Fibroblast of skin of left biceps (primary cell): ENCODE results near the gene CDC42SE2.
A peak's percentile ranks its signal among the peaks of the same experiment; 100 is the strongest.
"Not testable (repeated sequence)": the region's sequence is repeated elsewhere in the genome, so short reads cannot be mapped to it uniquely, and the experiment has no call there.

ENCODE experiments used
- DNase-seq, 2 experiments: peaks; one replicate each; pipeline ENCODE4 v3.0.0-alpha.2; 2013; ENCODE audit warnings: low read depth in 2 of 2

CDC42SE2 gene

GRCh38 chr5:131366428-131366827 lies 102.6 kb downstream of the CDC42SE2 start:
- DNase-seq = no peak

GRCh38 chr5:131367219-131367860 lies 103.5 kb downstream of the CDC42SE2 start:
- no peak for DNase-seq

- no peak for DNase-seq
Observed at GRCh38 chr5:131368866-131369265, 105.0 kb downstream of the CDC42SE2 start.

DNA sequence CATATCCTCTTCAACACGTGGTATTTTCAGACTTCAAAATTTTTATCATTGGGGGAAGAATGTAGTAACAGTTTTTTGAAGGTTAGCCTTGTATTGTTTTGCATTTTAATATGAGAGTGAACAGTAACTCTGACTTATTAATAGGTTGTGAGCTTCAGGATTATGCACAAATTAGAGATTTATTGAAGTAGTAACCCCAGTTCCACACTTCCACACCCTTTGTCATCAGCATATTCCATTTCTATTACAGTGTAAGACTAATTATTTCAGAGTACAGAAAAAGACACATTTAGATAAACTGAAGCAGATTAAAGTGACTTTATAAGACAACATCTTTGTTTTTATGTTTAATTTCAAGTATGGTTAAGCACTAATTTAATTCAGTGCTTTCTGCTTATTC lies 105.7 kb downstream of the CDC42SE2 start:
- no peak for DNase-seq

- DNase-seq = no peak
Observed at GRCh38 chr5:131371835-131372234, 108.0 kb downstream of the CDC42SE2 start.

DNA sequence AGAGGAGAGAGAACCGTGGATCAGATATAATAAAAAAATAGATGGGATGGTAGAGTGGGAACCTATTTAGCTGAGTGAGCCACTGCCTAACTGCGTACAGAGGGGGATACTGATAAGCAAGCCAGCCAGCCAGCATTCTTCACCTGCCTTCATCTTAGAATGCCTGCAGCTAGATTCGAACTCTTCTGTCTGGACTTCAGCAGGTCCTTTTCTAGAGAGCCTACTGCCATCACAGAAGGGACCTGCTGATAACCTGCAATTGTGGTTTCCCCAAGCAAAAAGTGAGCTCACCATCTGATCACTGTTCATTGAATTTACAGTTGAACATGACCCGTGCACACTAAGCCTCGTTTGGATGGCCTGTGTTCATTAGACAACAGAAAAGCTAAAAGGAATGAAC lies 109.4 kb downstream of the CDC42SE2 start:
- no peak for DNase-seq

- DNase-seq = no peak
Observed at GRCh38 chr5:131375351-131375750, 111.5 kb downstream of the CDC42SE2 start.

DNA sequence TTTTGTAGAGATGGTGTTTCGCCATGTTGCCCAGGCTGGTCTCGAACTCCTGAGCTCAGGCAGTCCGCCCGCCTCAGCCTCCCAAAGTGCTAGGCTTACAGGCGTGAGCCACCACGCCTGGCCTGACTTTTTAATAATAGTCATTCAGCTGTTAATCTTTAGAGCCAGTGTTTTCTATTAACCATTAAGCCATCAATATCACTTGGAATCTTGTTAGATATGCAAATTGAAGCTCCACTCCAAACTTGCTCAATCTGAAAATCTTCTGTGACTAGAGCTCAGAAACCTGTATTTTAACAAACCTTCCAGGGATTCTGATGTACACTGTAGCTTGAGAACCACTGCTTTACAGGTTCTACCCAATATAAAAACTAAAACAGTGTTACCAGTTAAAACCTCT lies 113.5 kb downstream of the CDC42SE2 start:
- no peak for DNase-seq

DNA sequence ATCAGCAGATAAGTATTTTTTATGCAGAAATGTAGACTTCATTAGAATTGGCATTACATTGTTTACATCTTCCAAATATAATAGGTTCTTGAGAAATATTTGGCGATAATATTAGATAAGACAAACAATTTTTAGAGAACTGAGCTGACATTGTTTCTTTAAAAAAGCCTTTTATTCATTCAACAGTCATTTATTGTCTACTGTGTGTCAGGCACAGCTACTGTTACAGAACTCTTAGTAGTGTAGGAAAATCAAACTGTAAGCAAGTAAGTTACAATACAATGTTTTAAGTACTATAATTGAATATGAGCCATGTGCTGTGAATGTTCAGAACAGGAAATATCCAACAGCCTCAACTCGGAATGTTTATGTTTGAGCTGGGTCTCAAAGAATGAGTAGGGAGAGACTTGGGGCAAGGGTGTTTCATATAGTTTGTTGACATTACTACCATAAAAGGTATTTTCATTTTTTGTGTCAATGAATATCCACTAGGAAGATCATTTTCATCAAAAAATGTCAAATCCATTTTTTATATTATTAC lies 114.0 kb downstream of the CDC42SE2 start:
- peak; percentile 11 to 14 for DNase-seq

GRCh38 chr5:131378721-131379541 lies 115.1 kb downstream of the CDC42SE2 start:
- DNase-seq = no peak

DNA sequence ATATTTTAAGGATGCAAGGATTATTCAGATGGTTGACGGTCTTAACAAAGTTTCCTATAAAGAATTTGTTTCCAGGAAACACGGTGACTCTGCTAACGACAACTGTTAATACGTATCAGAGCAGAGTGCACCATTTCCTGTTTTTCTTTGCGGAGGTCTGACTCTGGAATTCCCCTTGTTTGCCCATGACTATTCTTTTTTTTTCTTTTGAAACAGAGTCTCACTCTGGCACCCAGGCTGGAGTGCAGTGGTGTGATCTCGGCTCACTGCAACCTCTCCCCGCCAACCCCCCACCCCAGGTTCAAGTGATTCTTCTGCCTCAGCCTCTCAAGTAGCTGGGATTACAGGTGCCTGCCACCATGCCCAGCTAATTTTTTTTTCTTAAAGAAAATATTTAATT lies 115.9 kb downstream of the CDC42SE2 start:
- DNase-seq = no peak

DNA sequence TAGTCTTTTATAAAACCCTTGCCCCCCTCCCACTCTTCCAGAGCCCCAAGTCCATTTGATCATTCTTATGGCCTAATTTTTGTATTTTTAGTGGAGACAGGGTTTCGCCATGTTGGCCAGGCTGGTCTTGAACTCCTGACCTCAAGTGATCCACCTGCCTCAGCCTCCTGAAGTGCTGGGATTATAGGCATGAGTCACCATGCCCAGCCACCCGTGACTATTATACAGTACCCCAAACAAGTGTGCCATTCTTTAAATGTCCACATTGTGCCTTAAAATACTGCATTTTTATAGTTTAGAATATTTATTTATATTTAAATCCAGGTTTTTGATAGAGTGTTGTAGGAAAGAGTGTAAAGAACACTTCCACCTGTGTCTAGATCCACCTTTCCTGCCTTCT lies 116.4 kb downstream of the CDC42SE2 start:
- not testable (repeated sequence) for DNase-seq

GRCh38 chr5:131381021-131381420 lies 117.2 kb downstream of the CDC42SE2 start:
- no peak for DNase-seq

- no peak for DNase-seq
Observed at GRCh38 chr5:131381777-131382176, 117.9 kb downstream of the CDC42SE2 start.

GRCh38 chr5:131382407-131383395 lies 118.8 kb downstream of the CDC42SE2 start:
- DNase-seq = peak; percentile 8 to 10

GRCh38 chr5:131384173-131384572 lies 120.3 kb downstream of the CDC42SE2 start:
- DNase-seq = no peak

GRCh38 chr5:131384616-131385214 lies 120.9 kb downstream of the CDC42SE2 start:
- DNase-seq = no peak

DNA sequence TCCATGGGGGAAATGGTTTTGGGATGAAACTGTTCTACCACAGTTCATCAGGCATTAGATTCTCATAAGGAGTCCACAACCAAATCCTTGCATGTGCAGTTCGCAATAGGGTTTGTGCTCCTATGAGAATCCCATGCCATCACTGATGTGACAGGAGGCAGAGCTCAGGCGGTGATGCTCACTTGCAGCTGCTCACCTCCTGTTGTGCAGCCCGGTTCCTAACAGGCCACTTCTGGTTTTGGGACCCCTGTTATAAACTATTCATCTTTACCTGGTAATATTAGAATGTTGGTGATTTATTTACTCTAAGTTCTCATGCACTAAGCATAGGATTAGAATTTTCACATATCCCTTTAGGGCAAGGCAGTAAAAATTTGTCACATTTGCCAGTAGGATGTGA lies 122.3 kb downstream of the CDC42SE2 start:
- DNase-seq = no peak

GRCh38 chr5:131386779-131387178 lies 122.9 kb downstream of the CDC42SE2 start:
- DNase-seq = no peak

GRCh38 chr5:131387255-131387654 lies 123.4 kb downstream of the CDC42SE2 start:
- no peak for DNase-seq

DNA sequence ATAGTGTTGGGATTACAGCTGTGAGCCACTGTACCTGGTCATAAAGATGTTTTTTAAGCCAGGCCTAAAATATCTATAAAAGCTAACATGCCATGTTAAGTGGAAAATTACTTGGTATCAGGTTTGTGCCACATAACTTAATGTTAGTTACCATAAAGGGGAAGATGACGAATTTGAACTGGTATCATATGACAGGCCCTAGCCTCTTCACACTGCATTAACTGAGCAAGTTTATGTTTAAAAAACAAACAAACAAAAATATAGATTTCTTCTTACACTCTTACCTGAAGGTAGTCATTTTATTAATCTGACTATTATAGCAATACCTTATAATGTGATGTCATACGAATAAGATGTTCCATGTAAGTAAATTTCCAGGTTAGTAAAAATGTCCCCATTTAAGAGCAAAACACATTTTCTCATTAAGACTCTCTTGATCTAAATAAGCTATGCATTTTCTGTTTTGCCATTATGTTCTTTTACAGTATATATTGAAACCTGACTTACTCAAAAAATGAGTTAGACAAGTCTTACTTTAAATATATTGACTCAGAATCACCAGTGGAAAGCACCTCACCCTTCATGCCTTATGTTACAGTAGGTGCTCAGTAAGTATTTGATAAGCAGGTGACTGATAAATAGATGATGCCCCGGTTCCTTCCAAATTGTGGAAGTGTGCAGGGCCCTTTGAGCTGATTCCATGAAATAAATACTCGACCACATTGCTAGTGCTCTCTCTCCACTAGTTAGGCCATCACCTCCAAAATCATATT lies 125.4 kb downstream of the CDC42SE2 start:
- DNase-seq = no peak
